Skeletal muscle tissue (tissue), 4 donors: ENCODE measurements around the gene ABHD4. TPM values are rescaled to one million over a fixed set of nuclear protein-coding genes. Genes with fewer than 3 reads are reported as not detected.
A peak's percentile ranks its signal among the peaks of the same experiment; 100 is the strongest.
"Not testable (repeated sequence)": the region's sequence is repeated elsewhere in the genome, so short reads cannot be mapped to it uniquely, and the experiment has no call there.

Source experiments
- H3K27ac ChIP-seq: one replicate; pipeline ENCODE4 v1.7.0; 2013; ENCODE audit warnings: mild to moderate bottlenecking, low read depth, low read length, inconsistent platforms
- H3K27me3 ChIP-seq, 3 donors: one replicate each; pipeline ENCODE4 v1.7.0; 2013; ENCODE audit warnings: low read length in 3 of 3; ENCODE audit not compliant: control insufficient read depth in 3 of 3, insufficient read depth in 3 of 3
- H3K36me3 ChIP-seq, 3 donors: one replicate each; pipeline ENCODE4 v1.7.0; 2013; ENCODE audit warnings: low read length in 3 of 3; ENCODE audit not compliant: control insufficient read depth in 3 of 3, insufficient read depth in 3 of 3
- H3K4me1 ChIP-seq, 3 donors: one replicate each; pipeline ENCODE4 v1.7.0; 2013; ENCODE audit warnings: low read length in 3 of 3, mild to moderate bottlenecking in 3 of 3; ENCODE audit not compliant: control insufficient read depth in 3 of 3, insufficient read depth in 3 of 3
- H3K4me3 ChIP-seq, 3 donors: one replicate each; pipeline ENCODE4 v1.7.0; 2013; ENCODE audit warnings: low read length in 3 of 3
- H3K9ac ChIP-seq, 3 donors: one replicate each; pipeline ENCODE4 v1.7.0; 2013; ENCODE audit warnings: low read length in 3 of 3, mild to moderate bottlenecking in 3 of 3, moderate library complexity in 2 of 3, low read depth in 1 of 3
- H3K9me3 ChIP-seq, 3 donors: one replicate each; pipeline ENCODE4 v1.7.0; 2013; ENCODE audit warnings: low read length in 3 of 3; ENCODE audit not compliant: control insufficient read depth in 3 of 3
- total RNA-seq: library from RNA; depleted of rRNA; stranded (reverse); fragments of >200 nt; gene quantifications from one replicate; pipeline ENCODE4 v1.2.3, GENCODE V29; 2014
- donor health status: Osteomylitis.

The ABHD4 gene
- total RNA-seq, 1 donor from 2014 or later: 3.7 TPM

DNA sequence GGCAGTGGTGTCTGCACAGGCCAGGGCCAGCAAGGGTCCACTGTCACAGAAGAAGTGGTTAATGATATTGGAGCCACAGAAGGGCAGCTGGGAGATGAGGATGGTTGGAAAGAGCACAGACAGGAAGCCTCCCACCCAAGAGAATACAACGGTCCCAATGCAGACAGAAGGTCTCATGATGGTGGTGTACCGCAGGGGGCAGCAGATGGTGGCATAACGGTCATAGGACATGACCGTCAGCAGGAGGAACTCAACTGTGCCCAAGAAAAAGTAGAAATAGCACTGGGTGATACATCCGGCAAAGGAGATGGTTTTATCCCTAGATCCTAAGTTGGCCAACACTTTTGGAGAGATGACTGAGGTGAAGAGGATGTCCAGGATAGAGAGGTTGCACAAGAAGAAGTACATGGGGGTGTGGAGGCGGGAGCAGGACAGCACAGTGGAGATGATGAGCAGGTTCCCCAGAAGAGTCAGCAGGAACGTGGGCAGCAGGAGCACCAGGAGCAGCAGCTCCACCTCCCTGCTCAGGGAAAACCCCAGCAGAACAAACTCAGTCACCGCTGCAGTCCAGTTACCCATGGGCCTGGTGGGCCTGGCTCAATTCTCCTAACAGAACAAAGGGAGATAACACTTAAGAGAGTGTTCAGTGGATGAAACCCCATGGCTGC is 36.3 kb downstream of the ABHD4 start:
- Histone ChIP-seq H3K36me3 (no peaks in the 10 kb centered on the region), H3K4me1 (no peaks in the 10 kb centered on the region), H3K9ac (no peak overlapping the region), H3K9me3 (no peaks in the 10 kb centered on the region), H3K27ac (no peak overlapping the region), H3K4me3 (no peak overlapping the region), H3K27me3 (no peaks in the 10 kb centered on the region)

DNA sequence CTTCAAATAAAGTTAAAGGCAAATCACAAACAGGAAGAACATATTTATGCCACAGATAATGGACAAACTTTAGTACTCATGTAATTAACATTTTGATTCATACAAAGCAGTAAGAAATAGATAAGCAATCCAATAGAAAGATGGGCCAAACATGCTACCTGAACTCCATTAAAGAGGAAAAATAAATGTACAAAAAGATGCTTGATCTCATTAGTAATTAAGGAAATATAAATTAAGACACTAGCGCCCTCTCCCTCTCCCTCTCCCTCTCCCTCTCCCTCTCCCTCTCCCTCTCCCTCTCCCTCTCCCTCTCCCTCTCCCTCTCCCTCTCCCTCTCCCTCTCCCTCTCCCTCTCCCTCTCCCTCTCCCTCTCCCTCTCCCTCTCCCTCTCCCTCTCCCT is 37.9 kb downstream of the ABHD4 start:
- H3K9me3 ChIP-seq, H3K27me3 ChIP-seq, H3K36me3 ChIP-seq, H3K4me1 ChIP-seq, H3K4me3 ChIP-seq, H3K27ac ChIP-seq, H3K9ac ChIP-seq: not testable (repeated sequence)

DNA sequence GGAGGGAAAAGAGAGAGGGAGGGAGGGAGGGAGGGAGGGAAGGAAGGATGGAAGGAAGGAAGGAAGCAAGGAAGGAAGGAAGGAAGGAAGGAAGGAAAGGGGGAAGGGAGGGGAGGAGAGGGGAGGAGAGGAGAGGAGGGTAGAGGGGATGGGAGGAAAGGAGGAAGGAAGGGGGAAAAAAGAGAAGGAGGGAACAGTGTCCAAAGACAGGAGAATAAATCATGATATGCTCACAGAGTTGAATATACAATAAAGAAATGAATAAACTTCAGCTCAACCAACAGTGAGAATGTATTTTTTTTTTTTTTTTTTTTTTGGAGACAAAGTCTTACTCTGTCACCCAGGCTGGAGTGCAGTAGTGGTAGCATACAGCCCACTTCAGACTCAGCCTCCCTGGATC is 42.1 kb downstream of the ABHD4 start:
- no peak overlapping the region for H3K9ac ChIP-seq

DNA sequence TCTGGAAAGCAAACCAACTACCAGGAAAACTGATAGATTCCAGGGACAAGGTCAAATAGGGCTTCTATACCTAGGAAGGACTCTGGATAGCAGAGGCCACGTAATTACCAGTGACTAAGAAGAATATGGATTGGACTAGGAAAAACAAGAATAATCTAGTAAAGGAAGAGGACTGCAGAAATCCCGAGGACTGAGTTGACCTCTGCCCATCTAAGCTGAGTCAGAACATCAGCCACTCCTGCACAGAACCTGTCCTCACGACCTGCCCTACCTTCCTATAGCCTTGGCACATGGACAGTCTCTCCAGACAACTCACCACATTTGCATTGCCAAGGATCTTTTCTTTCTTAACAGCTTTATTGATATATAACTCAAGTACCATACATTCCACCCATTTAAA is 43.7 kb downstream of the ABHD4 start:
- H3K9ac ChIP-seq: no peak overlapping the region
- no peak overlapping the region for H3K4me3 ChIP-seq
- H3K36me3 ChIP-seq: no peaks in the 10 kb centered on the region
- H3K9me3 ChIP-seq: no peaks in the 10 kb centered on the region
- no peaks in the 10 kb centered on the region for H3K4me1 ChIP-seq
- H3K27me3 ChIP-seq: no peaks in the 10 kb centered on the region
- no peak overlapping the region for H3K27ac ChIP-seq

More for the DNA sequence above, 42.1 kb downstream of the ABHD4 start:
- H3K4me1 ChIP-seq: no peaks in the 10 kb centered on the region
- no peaks in the 10 kb centered on the region for H3K9me3 ChIP-seq
- no peaks in the 10 kb centered on the region for H3K36me3 ChIP-seq
- H3K27me3 ChIP-seq: no peaks in the 10 kb centered on the region
- no peak overlapping the region for H3K4me3 ChIP-seq
- no peak overlapping the region for H3K27ac ChIP-seq

DNA sequence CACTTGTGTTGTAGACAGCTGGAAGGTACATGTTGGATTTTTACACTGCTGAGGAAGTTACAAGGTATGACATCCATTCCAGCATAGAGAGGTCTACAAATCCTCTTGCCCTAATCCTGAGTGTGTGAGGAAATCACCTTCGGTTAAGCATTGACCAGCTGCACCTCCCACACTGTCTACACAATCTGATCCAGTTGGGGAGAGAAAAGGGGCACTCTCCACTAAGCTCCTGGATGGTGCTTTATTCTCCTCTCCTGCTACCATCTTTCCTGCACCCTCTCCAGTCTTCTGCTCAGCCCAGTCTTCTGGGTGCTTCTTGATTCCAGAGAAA is 46.2 kb downstream of the ABHD4 start, which contains the start of gene OR6J1:
TSS of gene OR6J1 (minus strand) at position 48 of the 331 bp plus-strand sequence. CDS start 9,541 bp downstream, outside the sequence.
- H3K4me3 ChIP-seq: no peak within 1 kb of the TSS
- no peaks in the 10 kb centered on the region for H3K9me3 ChIP-seq
- H3K4me1 ChIP-seq: no peaks in the 10 kb centered on the region
- no peak within 1 kb of the TSS for H3K27ac ChIP-seq
- H3K9ac ChIP-seq: no peak within 1 kb of the TSS
- H3K36me3 ChIP-seq: no peaks in the 10 kb centered on the region
- H3K27me3 ChIP-seq: no peaks in the 10 kb centered on the region

DNA sequence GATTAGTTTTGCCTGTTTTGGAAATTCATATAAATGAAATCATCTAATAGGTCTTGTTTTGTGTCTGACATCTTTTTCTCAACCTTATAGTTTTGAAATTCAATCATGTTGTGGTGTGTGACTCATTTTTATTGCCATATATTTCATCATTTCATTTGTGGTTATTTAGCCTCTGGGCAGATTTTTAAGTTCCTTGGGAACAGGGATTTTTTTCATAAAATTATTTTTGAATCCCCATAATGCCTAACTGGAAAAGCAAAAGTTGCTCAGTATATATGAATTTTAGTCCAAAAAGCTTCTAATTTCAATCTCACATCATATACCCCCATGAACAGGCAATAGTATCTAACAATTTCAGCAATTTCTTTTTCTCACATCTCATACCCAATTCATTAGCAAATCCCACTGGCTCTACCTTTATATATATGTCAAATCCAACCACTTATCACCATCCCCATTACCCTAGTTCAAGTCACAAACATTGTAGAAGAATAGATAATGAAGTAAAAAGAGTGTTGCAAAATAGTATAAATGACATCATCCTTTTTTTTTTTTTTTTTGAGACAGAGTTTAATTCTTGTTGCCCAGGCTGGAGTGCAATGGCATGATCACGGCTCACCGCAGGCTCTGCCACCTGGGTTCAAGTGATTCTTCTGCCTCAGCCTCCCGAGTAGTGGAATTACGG is 48.6 kb downstream of the ABHD4 start:
- Histone ChIP-seq H3K9me3 (no peaks in the 10 kb centered on the region), H3K9ac (no peak overlapping the region), H3K27ac (no peak overlapping the region), H3K4me1 (peaks cover 6 to 12% (median 6%) of the 10 kb centered on the region in 3 donors), H3K36me3 (no peaks in the 10 kb centered on the region), H3K4me3 (no peak overlapping the region), H3K27me3 (no peaks in the 10 kb centered on the region)

DNA sequence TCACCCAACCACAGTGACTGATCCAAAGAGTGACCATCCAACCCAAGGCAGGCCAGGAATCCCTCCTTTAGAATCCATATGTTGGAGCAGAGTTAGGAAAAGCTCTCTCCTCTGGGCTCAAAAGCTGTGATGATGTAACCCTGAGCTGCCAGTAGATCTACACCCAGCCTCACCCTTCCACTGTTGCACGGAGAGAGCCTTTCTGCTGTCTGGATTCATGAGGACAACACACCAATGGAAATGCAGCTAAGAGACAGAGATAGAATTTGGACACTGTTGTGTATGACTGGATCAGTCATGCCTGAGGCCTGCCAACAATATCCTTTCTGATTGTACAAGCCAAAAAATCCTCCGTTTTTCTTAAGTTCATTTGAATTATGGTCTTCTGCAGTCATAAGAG is 50.4 kb downstream of the ABHD4 start:
- Histone ChIP-seq H3K9ac (no peak overlapping the region), H3K4me3 (no peak overlapping the region), H3K27me3 (no peaks in the 10 kb centered on the region)

DNA sequence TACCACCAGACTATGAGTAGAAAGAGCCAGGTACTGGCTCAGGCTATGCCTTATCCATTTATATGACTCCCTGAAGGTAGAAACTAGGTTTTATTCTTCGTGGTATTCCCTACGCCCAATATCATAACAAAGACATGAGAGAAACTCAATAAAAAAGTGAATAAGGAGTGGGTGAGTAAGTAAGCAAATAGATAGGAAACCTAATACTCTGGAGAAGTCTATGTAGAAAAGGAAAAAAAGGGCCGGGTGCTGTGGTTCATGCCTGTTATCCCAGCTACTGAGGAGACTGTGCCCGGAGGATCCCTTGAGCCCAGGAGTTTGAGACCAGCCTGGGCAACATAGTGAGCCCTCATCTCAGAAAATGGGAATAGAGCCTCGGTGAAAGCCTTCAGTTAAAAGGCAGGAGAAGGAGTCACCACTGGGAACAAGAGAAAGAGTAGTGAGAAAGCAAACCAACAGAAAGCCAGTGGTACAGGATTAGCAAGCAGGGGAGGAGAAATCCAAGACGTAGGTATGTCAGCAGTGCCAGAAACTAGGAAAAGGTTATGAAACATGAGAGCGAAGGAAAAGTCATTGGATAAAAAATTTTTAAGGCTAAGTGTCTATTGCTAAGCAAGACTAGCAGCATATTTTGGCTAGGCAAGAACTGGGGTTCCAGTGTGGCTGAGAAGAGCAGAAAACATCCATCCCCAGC is 52.1 kb downstream of the ABHD4 start:
- Histone ChIP-seq H3K9ac (no peak overlapping the region), H3K27me3 (no peaks in the 10 kb centered on the region), H3K4me1 (peaks cover 6 to 15% (median 6%) of the 10 kb centered on the region in 3 donors), H3K27ac (peak overlapping the region; percentile 41), H3K36me3 (no peaks in the 10 kb centered on the region), H3K4me3 (peak overlapping the region in 2 of 3 donors; percentile 3 to 21), H3K9me3 (no peaks in the 10 kb centered on the region)

More for the DNA sequence above, 50.4 kb downstream of the ABHD4 start:
- Histone ChIP-seq H3K4me1 (peaks cover 6 to 15% (median 6%) of the 10 kb centered on the region in 3 donors), H3K9me3 (no peaks in the 10 kb centered on the region), H3K27ac (no peak overlapping the region), H3K36me3 (no peaks in the 10 kb centered on the region)

DNA sequence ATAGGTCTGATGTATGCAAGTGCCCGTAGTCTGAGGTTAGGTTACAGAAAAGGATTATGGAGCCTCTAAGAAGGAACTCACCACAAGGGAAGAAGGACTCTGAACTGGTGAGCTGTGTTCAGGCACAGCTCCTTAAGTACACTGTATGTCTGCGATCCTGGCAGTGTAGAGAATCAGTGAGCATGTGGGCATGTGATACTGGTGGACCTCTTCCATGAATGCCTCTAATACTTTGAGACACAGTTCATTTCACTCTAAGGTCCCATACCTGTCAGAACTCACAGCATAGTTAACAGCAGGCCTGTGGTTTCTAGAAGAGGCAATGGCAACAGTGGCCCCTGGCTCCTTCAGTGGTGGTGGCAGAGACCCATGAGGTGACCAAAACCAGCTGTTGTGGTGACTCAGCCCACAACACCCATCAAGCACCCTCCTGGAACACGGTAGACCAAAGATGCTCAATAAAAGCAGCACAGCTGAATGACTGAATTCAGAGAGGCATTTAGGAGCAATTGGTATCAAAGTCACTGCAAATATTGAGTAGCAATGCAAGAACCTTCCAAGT is 52.9 kb downstream of the ABHD4 start:
- Histone ChIP-seq H3K4me3 (no peak overlapping the region), H3K9me3 (no peaks in the 10 kb centered on the region), H3K4me1 (peaks cover 6 to 15% (median 6%) of the 10 kb centered on the region in 3 donors), H3K36me3 (no peaks in the 10 kb centered on the region), H3K27me3 (no peaks in the 10 kb centered on the region), H3K27ac (peak overlapping the region; percentile 41), H3K9ac (no peak overlapping the region)

DNA sequence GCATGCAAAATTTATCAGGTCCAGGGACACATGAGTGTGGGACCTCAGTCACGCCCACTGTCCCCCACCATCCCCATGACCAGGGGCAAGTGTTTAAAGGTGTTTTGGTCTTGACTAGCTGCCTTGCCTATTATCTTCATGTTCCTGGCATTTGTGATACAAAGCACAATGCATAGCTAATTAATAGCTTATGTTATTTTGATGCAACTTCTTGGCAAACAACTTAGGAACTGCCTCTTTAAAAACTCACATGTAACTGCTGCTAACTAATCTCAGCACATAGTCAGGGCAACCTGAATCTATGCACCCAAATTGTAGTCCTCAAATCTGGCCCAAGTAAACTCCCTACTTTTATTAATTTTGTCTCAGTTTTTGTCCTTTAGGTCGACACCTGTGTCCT is 53.5 kb downstream of the ABHD4 start:
- H3K36me3 ChIP-seq: no peaks in the 10 kb centered on the region

More for the DNA sequence above, 53.5 kb downstream of the ABHD4 start:
- Histone ChIP-seq H3K4me3 (no peak overlapping the region), H3K9ac (no peak overlapping the region), H3K27ac (no peak overlapping the region), H3K4me1 (peaks cover 6 to 15% (median 6%) of the 10 kb centered on the region in 3 donors), H3K27me3 (no peaks in the 10 kb centered on the region), H3K9me3 (no peaks in the 10 kb centered on the region)
